Measurements from ENCODE around the gene HINT3. TPM values are rescaled to one million over a fixed set of nuclear protein-coding genes. Genes with fewer than 3 reads are reported as not detected.
A peak's percentile ranks its signal among the peaks of the same experiment; 100 is the strongest.

The HINT3 gene
- total and polyA plus RNA-seq, 2 of the 13 experiments (the other 11 are each of a cell fraction or from before 2014, with no cell fraction given) = 3.1 to 22.8 TPM

- TF ChIP-seq THAP8 (CRISPR knock-in tag; IDR thresholded peaks at IDR 0.05; ENCODE audit: borderline replicate concordance) (no peak), HMGXB4 (CRISPR knock-in tag; IDR thresholded peaks at IDR 0.05; ENCODE audit: borderline replicate concordance in 1 of 2, low read depth in 1 of 2) (peak in 1 of 2 experiments; percentile 64; a peak in 2 of 4 replicates), ZNF556 (CRISPR knock-in tag; IDR thresholded peaks at IDR 0.05; ENCODE audit: borderline replicate concordance) (0 out of 2 replicates have a peak, but pooled peaks have one; percentile 45), TBL1XR1 (IDR thresholded peaks at IDR 0.05; ENCODE audit: borderline replicate concordance, low read length, partially characterized antibody) (no peak), ZFP36L2 (CRISPR knock-in tag; IDR thresholded peaks at IDR 0.05) (no peak), ATF4 (CRISPR knock-in tag; IDR thresholded peaks at IDR 0.05) (no peak), ATF3 (CRISPR knock-in tag; IDR thresholded peaks at IDR 0.05) (0 out of 2 replicates have a peak, but pooled peaks have one; percentile 7), JUNB (CRISPR knock-in tag; IDR thresholded peaks at IDR 0.05; ENCODE audit: borderline replicate concordance) (no peak), ZBTB37 (CRISPR knock-in tag; IDR thresholded peaks at IDR 0.05) (no peak), IKZF5 (CRISPR knock-in tag; IDR thresholded peaks at IDR 0.05) (0 out of 2 replicates have a peak, but pooled peaks have one; percentile 40), ZNF589 (CRISPR knock-in tag; conservative IDR thresholded peaks at IDR 0.05) (0 out of 2 replicates have a peak, but pooled peaks have one; percentile 21), THAP7 (CRISPR knock-in tag; IDR thresholded peaks at IDR 0.05) (peak; percentile 11; the same call in 1 of the 2 replicates), NFAT5 (CRISPR knock-in tag; IDR thresholded peaks at IDR 0.05) (peak; percentile 66; the same call in 1 of the 2 replicates)
These were observed 3.6 kb upstream of the HINT3 start (continued) for GRCh38 chr6:125952764-125953501.
